H1 (cell line): ENCODE data around the gene BSPRY. TPM values are rescaled to one million over a fixed set of nuclear protein-coding genes. Genes with fewer than 3 reads are reported as not detected.

ENCODE experiments used
- KDM1A ChIP-seq: fragments of 200-600, 300-600 bp; sonication (generic); IDR thresholded peaks from 2 replicates; pipeline ENCODE4 v1.7.1; 2016; ENCODE audit warnings: mild to moderate bottlenecking, low read length, borderline replicate concordance
- RAD21 ChIP-seq, 2 experiments: IDR thresholded peaks in 1 of 2; conservative IDR thresholded peaks in 1 of 2; 2 replicates each; pipeline ENCODE4 v1.6.1; 2011; ENCODE audit warnings: low read depth in 2 of 2, low read length in 2 of 2, improper control_type of control experiment in 1 of 2, inconsistent platforms in 1 of 2, mild to moderate bottlenecking in 1 of 2, moderate library complexity in 1 of 2
- SP4 ChIP-seq: IDR thresholded peaks from 2 replicates; pipeline ENCODE4 v1.6.1; 2012; ENCODE audit warnings: low read length, inconsistent platforms
- polyA plus RNA-seq, 7 experiments: library from polyadenylated mRNA; depleted of rRNA in 3 of 7; stranded (reverse) in 5 of 7; unstranded in 2 of 7; fragments of >200 nt in 5 of 7; fragments of 200-250 nt in 2 of 7; gene quantifications; 1 replicate in 5 of 7; 2 replicates in 1 of 7; 4 replicates in 1 of 7; pipeline versions ENCODE4 v1.2.1 to v1.2.3, GENCODE V29; 2011 to 2013; ENCODE audit warnings: missing spikeins in 2 of 7, mixed read lengths in 2 of 7
- total RNA-seq: library from RNA; stranded (reverse); fragmentation: NEBNext Ultra II Directional; extraction: Animal tissue kit (Norgen Biotek cat#: 25700); gene quantifications from 2 replicates; pipeline ENCODE4 v1.2.1, GENCODE V29; 2021

The BSPRY gene
- total and polyA plus RNA-seq, 2 of the 8 experiments (the other 6 are each of a cell fraction or from before 2014, with no cell fraction given): 5.5 to 10.9 TPM

- TF ChIP-seq KDM1A: no peak
- TF ChIP-seq RAD21 (IDR thresholded peaks at IDR 0.05 in 1 of 2, conservative IDR thresholded peaks at IDR 0.05 in 1 of 2; ENCODE audit: low read depth in 2 of 2, low read length in 2 of 2): 0 out of 4 replicates have a peak, but pooled peaks of 1 of the 2 experiments have one; percentile 4
- TF ChIP-seq SP4: no peak
These were observed 31.6 kb upstream of the BSPRY start (continued) for GRCh38 chr9:113317777-113318176.
